CD14-positive monocyte (primary cell): ENCODE data around the gene LRBA. TPM values are rescaled to one million over a fixed set of nuclear protein-coding genes. Genes with fewer than 3 reads are reported as not detected.

Source experiments
- DNase-seq, 3 donors: peaks; one replicate each; pipeline ENCODE4 v3.0.0-alpha.2; 2011 to 2022
- H2AFZ ChIP-seq: 2 replicates; pipeline ENCODE4 v1.6.0; 2012; ENCODE audit warnings: mild to moderate bottlenecking, low read depth, low read length, inconsistent platforms; ENCODE audit not compliant: insufficient read depth, poor library complexity, severe bottlenecking
- H3K27ac ChIP-seq, 2 donors: 1 replicate in 1 of 2; 2 replicates in 1 of 2; pipeline ENCODE4 v1.5.1; 2012 to 2013; ENCODE audit warnings: low read length in 2 of 2, control low read depth in 1 of 2, inconsistent platforms in 1 of 2, low read depth in 1 of 2, mild to moderate bottlenecking in 1 of 2
- H3K27me3 ChIP-seq, 2 donors: one replicate each; pipeline versions ENCODE4 v1.6.0 to v1.6.1; 2011 to 2013; ENCODE audit warnings: low read length in 2 of 2; ENCODE audit not compliant: control insufficient read depth in 2 of 2, insufficient read depth in 2 of 2
- H3K36me3 ChIP-seq, 2 donors: replicated peaks in 1 of 2; 1 replicate in 1 of 2; 2 replicates in 1 of 2; pipeline versions ENCODE4 v1.5.1 to v1.6.1; 2012 to 2013; ENCODE audit warnings: low read length in 2 of 2, control low read depth in 1 of 2, inconsistent platforms in 1 of 2, mild to moderate bottlenecking in 1 of 2; ENCODE audit not compliant: insufficient read depth in 2 of 2, control insufficient read depth in 1 of 2
- H3K4me1 ChIP-seq, 2 donors: 1 replicate in 1 of 2; 2 replicates in 1 of 2; pipeline versions ENCODE4 v1.5.1 to v1.6.1; 2012 to 2013; ENCODE audit warnings: low read length in 2 of 2, control low read depth in 1 of 2, inconsistent platforms in 1 of 2, mild to moderate bottlenecking in 1 of 2, moderate library complexity in 1 of 2; ENCODE audit not compliant: insufficient read depth in 2 of 2, control insufficient read depth in 1 of 2
- H3K4me2 ChIP-seq: replicated peaks from 2 replicates; pipeline ENCODE3; 2012; ENCODE audit warnings: low read length, moderate library complexity, mild to moderate bottlenecking; ENCODE audit not compliant: poor library complexity, severe bottlenecking; ENCODE audit errors: extremely low read depth
- H3K4me3 ChIP-seq, 3 experiments: fragments of 200-600 bp in 1 of 3; sonication (generic) in 1 of 3; replicated peaks in 1 of 3; 1 replicate in 2 of 3; 2 replicates in 1 of 3; pipeline ENCODE4 v1.5.1; 2011 to 2013; ENCODE audit warnings: low read length in 3 of 3, mild to moderate bottlenecking in 3 of 3, control low read depth in 2 of 3, low read depth in 2 of 3, inconsistent platforms in 1 of 3, moderate library complexity in 1 of 3
- H3K79me2 ChIP-seq: 2 replicates; pipeline ENCODE4 v1.6.0; 2012; ENCODE audit warnings: mild to moderate bottlenecking, control low read depth, inconsistent platforms, low read length, moderate library complexity; ENCODE audit not compliant: insufficient read depth
- H3K9ac ChIP-seq: 2 replicates; pipeline ENCODE4 v1.6.0; 2017; ENCODE audit warnings: low read length, mild to moderate bottlenecking; ENCODE audit not compliant: insufficient read depth, poor library complexity, severe bottlenecking
- H3K9me3 ChIP-seq, 2 donors: replicated peaks in 1 of 2; 1 replicate in 1 of 2; 2 replicates in 1 of 2; pipeline versions ENCODE4 v1.5.1 to v1.6.1; 2012 to 2013; ENCODE audit warnings: low read length in 2 of 2, control low read depth in 1 of 2; ENCODE audit not compliant: control insufficient read depth in 1 of 2, insufficient read depth in 1 of 2
- H4K20me1 ChIP-seq: 2 replicates; pipeline ENCODE4 v1.6.0; 2012; ENCODE audit warnings: mild to moderate bottlenecking, low read length, control low read depth, moderate library complexity; ENCODE audit not compliant: insufficient read depth
- H3K27ac Mint-ChIP-seq, 7 donors: one replicate each; pipeline ENCODE4 v1.8.0; 2020; ENCODE audit warnings: mild to moderate bottlenecking in 7 of 7, mixed read lengths in 7 of 7, moderate library complexity in 6 of 7, inconsistent platforms in 2 of 7
- H3K27me3 Mint-ChIP-seq, 3 donors: one replicate each; pipeline ENCODE4 v1.8.0; 2021 to 2022; ENCODE audit warnings: low read depth in 3 of 3, mild to moderate bottlenecking in 3 of 3, mixed read lengths in 3 of 3, moderate library complexity in 3 of 3, inconsistent platforms in 1 of 3
- H3K36me3 Mint-ChIP-seq, 2 donors: one replicate each; pipeline ENCODE4 v1.8.0; 2020; ENCODE audit warnings: mixed read lengths in 2 of 2, inconsistent platforms in 1 of 2, mild to moderate bottlenecking in 1 of 2
- H3K4me1 Mint-ChIP-seq: one replicate; pipeline ENCODE4 v1.8.0; 2020; ENCODE audit warnings: mild to moderate bottlenecking, mixed read lengths
- H3K4me3 Mint-ChIP-seq, 2 donors: one replicate each; pipeline ENCODE4 v1.8.0; 2020; ENCODE audit warnings: mild to moderate bottlenecking in 2 of 2, mixed read lengths in 2 of 2, moderate library complexity in 1 of 2
- H3K9me3 Mint-ChIP-seq, 7 donors: one replicate each; pipeline ENCODE4 v1.8.0; 2020 to 2022; ENCODE audit warnings: mixed read lengths in 7 of 7, mild to moderate bottlenecking in 6 of 7, moderate library complexity in 6 of 7, inconsistent platforms in 2 of 7
- CTCF ChIP-seq: fragments of 200-600 bp; IDR thresholded peaks from one replicate; pipeline ENCODE4 v1.8.0; 2022; ENCODE audit warnings: antibody characterized with exemption, mild to moderate bottlenecking
- WGBS: methylation state at CpG from one replicate; pipeline ENCODE4 v1.1.5; 2013; ENCODE audit warnings: missing lambda C conversion rate; ENCODE audit not compliant: insufficient coverage; 5-methylcytosine and 5-hydroxymethylcytosine counted together
- intact Hi-C, 2 donors: fragments of 100-400 bp; cut with micrococcal nuclease; formaldehyde crosslinking; loops; one replicate each; pipeline versions ENCODE4 v1.15.0 to v1.15.1; 2023
- polyA plus RNA-seq, 3 donors: library from polyadenylated mRNA; depleted of rRNA in 1 of 3; unstranded in 2 of 3; stranded (reverse) in 1 of 3; fragments of 300-500 nt in 2 of 3; fragments of >200 nt in 1 of 3; fragmentation: Illumina TruSeq in 2 of 3; gene quantifications; 1 replicate in 2 of 3; 2 replicates in 1 of 3; pipeline ENCODE4 v1.2.3, GENCODE V29; 2012 to 2021

LRBA gene
- polyA plus RNA-seq, 3 donors, result 1.5 to 5.5 (median 4.4) TPM

- Histone ChIP-seq H3K9me3 (no peaks in the 10 kb centered on the region), H3K4me1 (no peaks in the 10 kb centered on the region), H4K20me1 (no peaks in the 10 kb centered on the region), H3K27me3 (no peaks in the 10 kb centered on the region), H3K9ac (no peak overlapping the region), H3K4me3 (no peak overlapping the region), H3K4me2 (no peak overlapping the region), H2AFZ (no peak overlapping the region), H3K27ac (no peak overlapping the region), H3K79me2 (no peaks in the 10 kb centered on the region), H3K36me3 (no peaks in the 10 kb centered on the region)
- 79% methylated on average over 2 of the region's 3 CpGs for WGBS
- peaks cover 0 to 6% (median 3%) of the 10 kb centered on the region in 7 donors for H3K9me3 Mint-ChIP-seq
- peaks cover 3% of the 10 kb centered on the region in 2 donors for H3K36me3 Mint-ChIP-seq
- TF ChIP-seq CTCF, result no peak
- H3K4me3 Mint-ChIP-seq, result no peak overlapping the region
- no peak for DNase-seq
- H3K27me3 Mint-ChIP-seq, result no peaks in the 10 kb centered on the region
- intact Hi-C loops, result no loop called here
- no peak overlapping the region for H3K27ac Mint-ChIP-seq
- H3K4me1 Mint-ChIP-seq, result peaks cover 3% of the 10 kb centered on the region
Observed at GRCh38 chr4:150739591-150739990, 275.5 kb downstream of the LRBA start.

- Mint-ChIP-seq H3K27ac (no peak overlapping the region), H3K4me3 (no peak overlapping the region), H3K4me1 (peaks cover 13% of the 10 kb centered on the region), H3K36me3 (peaks cover 10 to 36% of the 10 kb centered on the region in 2 donors), H3K9me3 (peaks cover 1 to 16% (median 12%) of the 10 kb centered on the region in 7 donors), H3K27me3 (peaks cover 0 to 2% (median 0%) of the 10 kb centered on the region in 3 donors)
- WGBS, result no CpG with 5 or more reads among the region's 4 CpGs
- TF ChIP-seq CTCF, result no peak
- Histone ChIP-seq H3K9ac (no peak overlapping the region), H3K27ac (no peak overlapping the region), H4K20me1 (no peaks in the 10 kb centered on the region), H3K9me3 (peaks cover 0 to 4% of the 10 kb centered on the region in 2 donors), H2AFZ (no peak overlapping the region), H3K4me3 (no peak overlapping the region), H3K79me2 (no peaks in the 10 kb centered on the region), H3K36me3 (no peaks in the 10 kb centered on the region), H3K4me2 (no peak overlapping the region), H3K4me1 (no peaks in the 10 kb centered on the region), H3K27me3 (no peaks in the 10 kb centered on the region)
- DNase-seq, result no peak
- intact Hi-C loops, result no loop called here
Observed at GRCh38 chr4:150725957-150726523, 289.0 kb downstream of the LRBA start.
